HS-5 (cell line): ENCODE results near the gene TM4SF18.

Source experiments
- DNase-seq: peaks from one replicate; pipeline ENCODE4 v3.0.0-alpha.2; 2012; ENCODE audit warnings: low read depth

TM4SF18 gene

DNA sequence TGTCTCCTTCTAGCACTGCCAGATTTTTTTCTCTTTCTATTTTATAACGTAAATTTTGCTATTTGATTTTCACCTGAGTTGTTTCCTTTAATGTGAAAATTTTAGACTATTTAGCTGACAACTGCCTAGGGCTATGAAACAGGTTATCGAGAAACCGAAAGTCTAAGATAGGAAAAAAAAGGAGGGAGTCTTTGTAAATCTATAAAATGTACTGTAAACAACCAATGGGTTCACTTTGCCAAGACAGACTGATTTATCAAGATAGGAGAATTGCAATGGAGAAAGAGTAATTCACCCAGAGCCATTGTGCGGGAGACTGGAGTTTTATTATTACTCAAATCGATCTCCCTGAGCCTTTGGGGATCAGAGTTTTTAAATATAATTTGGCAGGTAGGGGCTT, 50.0 kb downstream of the TM4SF18 start:
- no peak for DNase-seq

DNA sequence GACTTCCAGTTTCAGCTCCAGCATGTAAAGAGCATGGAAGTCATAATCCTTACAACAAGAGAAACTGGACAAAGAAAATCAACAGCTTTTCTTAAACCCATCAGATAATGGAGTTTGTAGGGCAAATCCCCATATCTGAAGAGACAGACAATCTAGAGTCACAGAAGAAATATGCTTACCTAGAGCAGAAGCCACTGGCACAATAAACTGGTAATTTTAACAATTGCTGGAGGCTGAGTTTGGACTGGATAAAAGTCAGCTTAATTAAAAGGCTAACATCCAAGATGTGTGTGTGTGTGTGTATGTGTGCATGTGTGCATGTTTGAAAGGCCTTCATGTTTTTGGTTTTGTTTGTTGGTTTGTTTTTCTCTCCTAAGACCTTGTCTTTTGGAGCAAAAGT, 50.6 kb downstream of the TM4SF18 start:
- DNase-seq, result no peak

DNA sequence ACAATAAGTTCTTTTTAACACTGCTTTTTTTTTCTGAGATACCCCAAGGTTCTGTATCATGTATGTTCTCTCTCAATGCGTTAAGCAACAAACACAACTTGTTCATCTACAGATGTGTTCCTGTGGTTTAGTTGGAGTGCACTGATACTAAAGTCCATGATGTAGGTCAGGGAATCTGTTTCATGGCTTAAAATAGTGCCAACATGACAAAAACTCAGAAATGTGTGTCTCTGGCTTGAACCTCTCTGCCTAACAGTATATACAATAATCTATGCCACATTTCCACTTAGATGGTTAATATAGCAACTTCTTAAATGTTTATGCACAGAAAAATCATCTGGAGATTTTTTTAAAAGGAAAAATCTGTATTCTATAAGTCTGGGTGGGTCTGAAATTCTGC, 51.1 kb downstream of the TM4SF18 start:
- DNase-seq, result no peak

DNA sequence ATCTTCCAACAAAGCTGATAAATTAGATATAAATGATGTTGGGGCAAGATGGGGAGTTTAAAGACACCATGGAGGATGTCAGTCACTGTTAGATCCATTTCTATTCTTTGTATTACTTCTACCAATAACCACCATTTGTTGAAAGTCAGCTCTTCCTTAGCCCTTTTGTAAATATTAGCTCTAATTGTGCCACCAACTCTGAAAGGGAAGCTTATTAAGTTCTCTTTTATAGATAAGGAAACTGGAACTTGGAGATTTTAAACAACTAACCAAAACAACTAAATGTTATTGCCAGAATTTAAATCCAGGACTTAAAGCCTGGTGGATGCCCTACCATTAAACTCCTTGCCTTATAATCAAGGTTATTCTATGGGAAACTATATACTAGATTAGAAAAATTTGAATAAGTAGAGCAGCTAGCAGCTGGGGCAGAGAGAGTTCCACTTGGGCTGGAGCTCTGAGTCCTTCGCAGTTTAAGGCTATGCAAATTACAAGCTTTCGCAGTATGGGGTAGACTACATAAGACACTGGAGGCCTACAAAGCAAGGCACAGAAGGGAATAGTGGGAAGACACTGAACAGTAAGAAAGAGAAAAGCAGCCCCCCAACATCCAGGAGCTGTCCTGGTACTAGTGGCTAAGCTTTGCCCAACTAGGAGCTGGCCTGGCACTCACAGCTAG, 52.6 kb downstream of the TM4SF18 start:
- no peak for DNase-seq

DNA sequence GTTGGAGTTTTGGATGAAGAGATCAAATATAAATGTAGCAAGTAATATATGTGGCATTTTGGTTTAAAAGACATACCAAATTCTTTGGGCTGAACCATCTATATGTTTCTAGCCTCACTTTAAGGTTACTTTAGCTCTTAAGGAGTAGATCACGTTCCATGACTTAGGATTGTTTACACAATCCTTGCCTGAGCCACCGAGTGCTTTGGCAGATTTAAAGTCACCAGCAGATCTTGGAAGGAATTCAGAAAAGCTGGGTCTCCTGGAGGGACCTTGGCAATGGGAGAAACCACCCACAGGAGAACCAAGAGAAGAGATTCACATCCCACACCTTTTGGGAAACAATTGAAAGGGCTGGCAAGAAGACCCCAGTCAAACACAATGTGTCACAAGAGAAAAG, 54.5 kb downstream of the TM4SF18 start:
- no peak for DNase-seq

DNA sequence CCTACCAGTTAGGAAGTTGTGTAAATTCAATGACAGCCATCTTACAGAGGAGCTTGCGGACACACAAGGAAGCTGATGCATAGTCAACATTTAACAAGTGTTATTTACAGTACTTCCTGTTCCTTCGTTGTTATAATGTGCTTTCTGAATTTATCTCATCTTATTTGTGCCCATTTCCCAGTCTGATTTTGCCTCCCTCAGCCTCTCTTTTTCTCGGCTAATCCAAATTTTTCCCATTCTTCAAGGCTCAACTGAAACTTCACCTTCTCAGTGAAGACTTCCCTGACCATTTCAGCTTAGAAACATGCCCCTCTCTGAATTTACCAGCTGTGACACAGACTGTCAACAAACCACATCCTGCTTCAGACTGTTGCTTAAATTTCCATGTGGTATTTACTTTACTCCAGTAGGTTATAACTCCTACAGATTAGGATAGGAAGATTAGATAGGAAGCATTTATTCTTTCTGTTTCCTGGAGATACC, 56.1 kb downstream of the TM4SF18 start:
- DNase-seq, result peak; percentile 63

DNA sequence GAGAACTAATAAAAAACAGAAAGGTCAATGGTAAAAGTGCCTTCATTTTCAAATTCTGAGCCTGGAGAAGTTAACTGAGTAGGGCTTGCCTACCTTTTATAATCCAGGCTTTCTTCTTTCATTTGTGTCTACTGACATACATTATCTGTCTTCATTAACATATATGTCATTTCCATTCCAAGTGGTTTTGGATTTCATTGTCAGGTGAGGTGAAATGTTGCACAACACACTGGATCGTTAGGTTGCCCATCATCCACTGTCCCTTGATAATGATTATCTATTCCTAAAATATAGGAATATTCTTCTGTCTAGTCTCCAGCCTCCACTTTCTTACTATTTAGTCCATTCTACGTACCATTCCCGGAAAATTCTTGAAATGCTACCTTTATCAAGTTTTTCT, 56.8 kb downstream of the TM4SF18 start:
- no peak for DNase-seq

DNA sequence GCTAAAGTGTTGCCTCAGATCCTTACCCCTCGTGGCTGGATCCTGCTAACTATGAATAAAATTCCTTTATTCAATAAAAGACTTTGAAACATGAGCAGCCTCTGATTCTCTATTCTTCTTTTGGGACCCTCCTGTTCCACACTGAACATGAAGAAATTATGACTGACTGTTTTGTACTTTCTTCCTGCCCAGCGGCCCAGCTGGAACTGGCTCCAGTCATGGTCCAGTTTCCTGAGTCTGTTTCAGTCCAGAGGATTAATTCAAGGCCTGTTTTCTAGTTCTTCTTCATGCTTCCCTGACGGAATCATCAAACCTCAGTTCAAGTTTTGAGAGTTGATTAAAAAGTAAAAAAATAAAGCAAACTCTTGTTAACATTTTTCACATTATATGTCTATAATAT, 59.2 kb downstream of the TM4SF18 start:
- DNase-seq, result no peak

DNA sequence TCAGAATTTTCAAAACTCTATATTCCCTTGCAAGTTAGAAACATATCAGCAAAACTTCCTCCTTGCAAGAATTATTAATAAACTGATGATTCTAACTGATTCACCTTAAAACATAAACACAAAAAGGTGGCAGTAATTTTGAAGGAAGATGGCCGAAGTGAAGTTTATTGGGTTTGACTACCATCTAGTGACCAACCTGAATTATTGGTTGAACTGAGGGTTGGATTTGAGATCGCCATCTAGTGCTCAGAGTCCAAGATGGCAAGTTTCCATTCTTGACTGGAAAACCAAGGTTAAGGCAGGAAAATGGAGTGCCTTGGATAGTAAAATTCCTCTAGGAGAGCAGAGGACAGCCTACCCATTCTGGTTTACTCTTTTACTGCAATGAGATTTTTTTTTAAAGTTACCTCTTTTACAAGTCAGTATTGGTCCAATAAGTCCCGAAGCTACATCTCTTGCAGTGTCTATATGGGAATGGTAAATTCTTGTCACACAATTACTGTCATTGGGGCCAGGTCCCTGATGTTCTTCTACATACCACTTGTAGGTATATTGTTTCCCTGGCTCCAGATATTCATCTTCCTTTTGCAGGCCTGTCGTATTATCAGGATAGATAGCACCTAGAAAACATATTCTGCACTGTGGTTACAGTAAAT, 60.2 kb downstream of the TM4SF18 start:
- DNase-seq, result peak; percentile 72

DNA sequence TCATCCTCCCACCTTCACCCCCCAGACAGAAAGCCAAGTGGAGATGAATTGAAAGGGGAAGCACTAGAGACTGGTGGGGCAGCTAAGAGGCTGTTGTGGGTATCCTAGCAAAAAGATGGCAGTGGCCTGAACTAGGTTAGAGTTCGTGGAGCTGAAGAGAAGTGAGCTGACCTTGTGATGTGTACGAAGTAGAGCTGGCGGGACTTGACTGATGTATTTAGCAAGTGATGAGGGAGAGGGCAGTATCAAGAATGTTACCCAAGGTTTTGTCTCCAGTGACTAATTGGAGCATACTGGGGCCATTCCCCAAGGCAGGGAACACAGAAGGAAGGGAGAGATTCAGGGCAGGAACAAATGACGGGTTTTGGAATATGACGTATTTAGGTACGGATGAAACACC, 61.8 kb downstream of the TM4SF18 start:
- DNase-seq, result no peak

DNA sequence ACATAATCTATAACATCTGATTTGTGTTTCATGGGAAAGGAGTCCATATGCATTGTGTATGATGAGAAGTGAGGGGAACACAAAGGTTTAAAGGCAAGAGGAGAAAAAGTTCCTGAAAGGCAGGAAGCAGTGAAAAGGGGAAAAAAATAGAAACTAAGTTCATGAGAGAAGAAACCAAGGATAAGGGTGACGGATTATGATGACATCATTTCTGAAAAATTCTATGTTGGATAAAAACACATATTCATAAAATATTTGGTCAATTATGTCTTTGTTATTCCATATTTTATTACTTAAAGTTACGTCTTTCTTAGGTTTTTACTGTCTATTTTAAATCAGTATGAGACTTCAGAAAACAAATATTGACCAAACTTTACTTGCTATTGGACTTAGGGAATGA, 63.3 kb downstream of the TM4SF18 start:
- peak; percentile 24 for DNase-seq

DNA sequence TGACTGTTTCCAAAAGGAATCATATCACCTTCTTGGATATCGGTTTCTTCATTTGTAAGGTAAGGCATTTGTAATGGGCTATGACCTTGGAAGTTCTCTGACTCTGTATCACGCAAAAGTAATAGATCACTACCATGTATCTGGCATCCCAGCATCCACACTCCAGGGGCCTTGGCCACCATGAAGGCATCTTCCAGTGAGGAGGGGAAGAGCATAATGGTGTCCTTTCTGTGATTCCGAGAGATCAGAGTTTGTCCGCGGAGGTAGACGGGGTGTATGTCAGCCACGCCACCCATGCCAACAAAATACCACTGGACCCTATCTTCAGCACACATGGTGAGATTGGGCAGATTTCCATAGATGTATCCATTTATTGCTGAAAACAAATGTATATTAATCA, 63.7 kb downstream of the TM4SF18 start:
- DNase-seq, result no peak
